Left cardiac atrium (tissue), 4 donors: ENCODE measurements around the gene VWA3B. TPM values are rescaled to one million over a fixed set of nuclear protein-coding genes. Genes with fewer than 3 reads are reported as not detected.

Experiments used
- ATAC-seq, 2 donors: fragments of 200-7000 bp; cut with Tn5 transposase; one replicate each; pipeline ENCODE4 v1.9.1; 2020; ENCODE audit warnings: mild to moderate bottlenecking in 2 of 2, moderate library complexity in 2 of 2
- DNase-seq: peaks from one replicate; pipeline ENCODE4 v3.0.0-alpha.2; 2020
- intact Hi-C, 2 donors: fragments of 100-400 bp; cut with DNase I; formaldehyde crosslinking; loops; one replicate each; pipeline versions ENCODE4 v1.14.1 to v1.15.1; 2022 to 2023
- total RNA-seq, 2 donors: library from RNA; stranded (reverse); fragmentation: NEBNext Ultra II Directional; extraction: Animal tissue kit (Norgen Biotek cat#: 25700); gene quantifications; one replicate each; pipeline ENCODE4 v1.2.1, GENCODE V29; 2021
- donor health status: DM: no; HTN: yes; CAD: no.
- donor health status: DM: no; HTN: yes; CAD: no; lungs with severe emphysema.
- donor health status: DM: yes; HTN: yes; CAD: no.
- donor health status: Dilated cardiomyopathy.

The VWA3B gene
- total RNA-seq, 2 donors from 2014 or later: 0.50 TPM; not detected in 1

GRCh38 chr2:98346311-98347236 is 259.6 kb downstream of the VWA3B start, which contains the start of gene CNGA3:
CNGA3 (plus strand) TSS chr2:98346456; CDS start chr2:98369976, 23,520 bp downstream.
- ATAC-seq (peak; percentile 47 to 59), DNase-seq (peak; percentile 24)
- intact Hi-C loops: no loop called here

DNA sequence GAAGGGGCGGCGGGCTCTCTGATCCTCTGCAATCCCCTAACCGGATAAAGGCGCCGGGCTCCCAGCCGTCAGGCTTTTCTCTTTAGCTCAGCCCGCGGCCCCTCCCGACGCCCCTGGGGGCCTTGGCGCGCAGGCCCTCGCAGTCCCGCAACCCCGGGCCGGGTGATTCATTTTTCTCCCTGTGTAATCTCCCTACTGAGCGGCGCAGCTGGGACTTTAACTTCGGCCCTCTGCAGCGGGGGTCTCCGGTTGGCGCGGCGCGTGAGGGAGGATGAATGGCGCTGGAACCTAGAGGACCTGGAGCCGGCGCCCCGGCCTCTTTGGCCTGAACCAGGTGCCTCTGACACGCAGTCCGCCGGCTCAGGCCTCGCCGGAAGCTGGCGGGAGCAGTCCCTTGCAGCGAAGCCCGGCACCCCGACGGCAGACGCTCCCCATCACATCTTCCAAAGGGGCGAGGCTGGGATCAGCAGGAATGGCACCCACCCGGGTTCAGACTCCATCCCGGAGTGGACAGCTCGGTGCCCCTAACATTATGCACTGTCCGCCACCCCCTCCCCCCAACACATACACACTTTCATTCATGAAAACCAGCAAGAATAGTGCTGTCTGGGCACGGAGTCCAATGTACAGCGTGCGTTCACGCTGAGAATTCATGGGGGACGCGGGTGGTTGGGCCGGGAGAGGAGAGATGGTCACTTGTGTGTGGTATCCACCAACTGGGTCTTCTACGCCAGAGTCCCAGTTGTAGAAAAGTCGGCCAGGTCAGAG is 260.5 kb downstream of the VWA3B start:
- intact Hi-C loops: no loop called here
- DNase-seq: no peak
- no peak for ATAC-seq

DNA sequence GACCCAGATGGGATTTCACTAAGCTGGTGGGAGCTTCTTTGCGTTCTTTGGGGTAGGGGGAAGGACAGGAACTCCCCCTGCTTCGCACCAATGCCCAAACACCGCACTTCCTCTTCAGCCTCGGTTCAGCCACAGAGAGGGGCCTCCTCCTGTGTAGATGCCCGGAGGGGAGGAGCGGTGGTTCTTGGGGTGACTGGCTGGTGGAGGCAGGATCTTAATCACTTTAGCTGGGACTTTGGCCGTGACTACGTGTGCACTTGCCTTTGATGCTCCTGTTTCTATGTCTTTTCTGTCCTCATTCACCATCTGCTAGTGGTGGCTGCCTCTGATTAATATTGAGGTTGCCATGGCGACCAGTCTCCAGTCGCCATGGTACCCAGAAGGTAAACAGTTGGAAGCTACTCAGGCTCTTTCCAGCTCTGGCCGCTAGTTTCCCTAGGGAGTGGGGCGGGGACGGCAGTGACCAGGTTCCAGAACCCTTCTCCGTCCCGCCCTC is 261.1 kb downstream of the VWA3B start:
- intact Hi-C loops: no loop called here
- ATAC-seq: no peak
- DNase-seq: no peak

GRCh38 chr2:98350411-98350810 is 263.4 kb downstream of the VWA3B start:
- intact Hi-C loops: no loop called here
- no peak for ATAC-seq

GRCh38 chr2:98355881-98356280 is 268.9 kb downstream of the VWA3B start:
- DNase-seq (no peak), ATAC-seq (no peak)
- intact Hi-C loops: no loop called here

More at GRCh38 chr2:98350411-98350810, 263.4 kb downstream of the VWA3B start:
- DNase-seq: no peak

GRCh38 chr2:98356729-98357128 is 269.8 kb downstream of the VWA3B start:
- ATAC-seq: no peak
- intact Hi-C loops: no loop called here
- DNase-seq: no peak

- ATAC-seq (no peak), DNase-seq (no peak)
- intact Hi-C loops: no loop called here
These were observed 270.9 kb downstream of the VWA3B start for GRCh38 chr2:98357849-98358248.

GRCh38 chr2:98359986-98360385 is 273.0 kb downstream of the VWA3B start:
- ATAC-seq (no peak), DNase-seq (no peak)
- intact Hi-C loops: no loop called here

Other genes with a start within 250 kb of the VWA3B start
- 10 to 100 TPM; 26.2 to 26.5 TPM for gene TMEM131, start 91.2 kb upstream of the VWA3B start, total RNA-seq